DMS 273 (cell line): ENCODE measurements around the gene RAVER1.

ENCODE experiments used
- DNase-seq: peaks from one replicate; lab custom pipeline; 2025; ENCODE audit not compliant: unreplicated experiment; lab: John Stamatoyannopoulos, UW

Gene RAVER1

DNA sequence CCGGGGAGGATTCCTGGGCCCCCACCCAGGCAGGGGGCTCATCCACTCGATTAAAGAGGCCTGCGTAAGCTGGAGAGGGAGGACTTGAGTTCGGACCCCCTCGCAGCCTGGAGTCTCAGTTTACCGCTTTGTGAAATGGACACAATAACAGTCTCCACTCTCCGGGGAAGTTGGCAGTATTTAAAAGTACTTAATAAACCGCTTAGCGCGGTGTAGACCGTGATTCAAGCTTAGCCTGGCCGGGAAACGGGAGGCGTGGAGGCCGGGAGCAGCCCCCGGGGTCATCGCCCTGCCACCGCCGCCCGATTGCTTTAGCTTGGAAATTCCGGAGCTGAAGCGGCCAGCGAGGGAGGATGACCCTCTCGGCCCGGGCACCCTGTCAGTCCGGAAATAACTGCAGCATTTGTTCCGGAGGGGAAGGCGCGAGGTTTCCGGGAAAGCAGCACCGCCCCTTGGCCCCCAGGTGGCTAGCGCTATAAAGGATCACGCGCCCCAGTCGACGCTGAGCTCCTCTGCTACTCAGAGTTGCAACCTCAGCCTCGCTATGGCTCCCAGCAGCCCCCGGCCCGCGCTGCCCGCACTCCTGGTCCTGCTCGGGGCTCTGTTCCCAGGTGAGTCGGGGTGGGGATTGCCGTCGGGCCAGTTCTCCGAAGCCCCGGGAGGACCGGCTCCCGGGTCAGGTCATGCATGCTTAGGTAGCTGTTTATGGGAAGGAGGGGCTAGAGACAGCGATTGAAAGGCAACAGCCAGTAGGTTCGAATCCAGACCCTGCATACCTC lies 62.5 kb downstream of the RAVER1 start, which contains the start of gene ICAM1:
TSS of gene ICAM1 (plus strand) at position 505 of the 779 bp plus-strand sequence. CDS start at position 545, 40 bp downstream.
- DNase-seq: peak; percentile 76

DNA sequence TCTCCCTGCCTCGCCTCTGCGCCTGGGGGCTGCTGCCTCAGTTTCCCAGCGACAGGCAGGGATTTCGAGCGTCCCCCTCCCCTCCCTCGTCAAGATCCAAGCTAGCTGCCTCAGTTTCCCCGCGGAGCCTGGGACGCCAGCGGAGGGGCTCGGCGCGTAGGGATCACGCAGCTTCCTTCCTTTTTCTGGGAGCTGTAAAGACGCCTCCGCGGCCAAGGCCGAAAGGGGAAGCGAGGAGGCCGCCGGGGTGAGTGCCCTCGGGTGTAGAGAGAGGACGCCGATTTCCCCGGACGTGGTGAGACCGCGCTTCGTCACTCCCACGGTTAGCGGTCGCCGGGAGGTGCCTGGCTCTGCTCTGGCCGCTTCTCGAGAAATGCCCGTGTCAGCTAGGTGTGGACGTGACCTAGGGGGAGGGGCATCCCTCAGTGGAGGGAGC lies 63.1 kb downstream of the RAVER1 start:
- no peak for DNase-seq

DNA sequence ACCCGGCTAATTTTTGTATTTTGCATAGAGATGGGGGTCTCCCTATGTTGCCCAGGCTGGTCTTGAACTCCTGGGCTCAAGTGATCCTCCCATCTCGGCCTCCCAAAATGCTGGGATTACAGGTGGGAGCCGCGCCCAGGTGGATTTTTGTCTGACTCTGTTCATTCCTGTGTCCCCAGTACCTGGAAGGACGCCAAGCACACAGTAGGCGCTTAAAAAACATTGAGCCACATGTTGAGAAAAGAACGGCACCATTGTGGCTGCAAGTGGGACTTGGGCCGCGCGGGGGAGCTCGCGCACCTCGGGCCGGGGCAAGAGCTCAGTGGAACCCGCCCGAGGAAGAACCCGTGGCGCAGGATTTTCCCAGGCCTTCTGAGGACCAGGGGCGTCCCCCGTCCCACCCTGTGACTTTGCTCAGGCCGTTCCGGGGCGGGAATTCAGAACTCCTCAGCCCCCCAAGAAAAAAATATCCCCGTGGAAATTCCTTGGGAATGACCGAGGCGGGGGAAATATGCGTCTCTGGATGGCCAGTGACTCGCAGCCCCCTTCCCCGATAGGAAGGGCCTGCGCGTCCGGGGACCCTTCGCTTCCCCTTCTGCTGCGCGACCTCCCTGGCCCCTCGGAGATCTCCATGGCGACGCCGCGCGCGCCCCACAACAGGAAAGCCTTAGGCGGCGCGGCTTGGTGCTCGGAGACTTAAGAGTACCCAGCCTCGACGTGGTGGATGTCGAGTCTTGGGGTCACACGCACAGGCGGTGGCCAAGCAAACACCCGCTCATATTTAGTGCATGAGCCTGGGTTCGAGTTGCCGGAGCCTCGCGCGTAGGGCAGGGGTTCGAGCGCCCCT lies 63.8 kb downstream of the RAVER1 start:
- peak; percentile 92 for DNase-seq

DNA sequence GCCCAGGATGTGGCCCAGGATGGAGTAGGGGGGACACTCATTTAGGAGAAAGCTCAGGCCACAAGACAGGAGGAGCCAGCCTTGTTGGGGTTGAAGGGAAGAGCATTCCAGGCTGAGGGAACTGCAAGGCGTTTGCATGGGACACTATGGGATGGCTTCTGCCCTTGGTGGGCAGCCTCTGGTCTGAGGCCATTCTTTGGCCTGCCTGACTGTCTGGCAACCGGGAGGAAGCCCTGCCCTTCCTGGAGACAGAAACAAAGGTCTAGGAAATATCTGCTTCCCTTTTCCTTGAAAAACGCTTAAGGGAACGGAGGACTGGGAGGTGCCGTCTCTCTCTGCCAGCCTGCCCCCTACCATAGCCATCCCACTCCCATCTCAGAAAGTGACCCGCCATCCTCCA lies 65.3 kb downstream of the RAVER1 start:
- DNase-seq: no peak

DNA sequence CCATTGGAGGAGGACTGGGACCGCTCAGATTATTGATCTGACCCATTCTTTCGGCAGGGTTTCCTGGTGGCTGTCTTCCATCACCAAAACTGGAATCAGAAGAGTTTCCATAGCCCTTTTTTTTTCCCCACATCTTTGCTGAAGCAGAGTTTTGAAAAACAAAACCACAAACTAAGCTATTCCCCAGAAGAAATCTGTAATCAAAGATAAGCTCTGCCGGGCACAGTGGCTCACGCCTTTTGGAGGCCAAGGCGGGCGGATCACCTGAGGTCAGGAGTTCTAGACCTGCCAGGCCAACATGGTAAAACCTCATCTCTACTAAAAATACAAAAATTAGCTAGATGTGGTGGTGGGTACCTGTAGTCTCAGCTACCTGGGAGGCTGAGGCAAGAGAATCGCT lies 66.6 kb downstream of the RAVER1 start:
- no peak for DNase-seq
